Ecto neural progenitor cell (in vitro differentiated cells): ENCODE measurements around the gene CKLF.
A peak's percentile ranks its signal among the peaks of the same experiment; 100 is the strongest.
"Not testable (repeated sequence)": the region's sequence is repeated elsewhere in the genome, so short reads cannot be mapped to it uniquely, and the experiment has no call there.

Source experiments
- DNase-seq: peaks from one replicate; pipeline ENCODE4 v3.0.0-alpha.2; 2018; ENCODE audit warnings: low spot score

CKLF gene

DNA sequence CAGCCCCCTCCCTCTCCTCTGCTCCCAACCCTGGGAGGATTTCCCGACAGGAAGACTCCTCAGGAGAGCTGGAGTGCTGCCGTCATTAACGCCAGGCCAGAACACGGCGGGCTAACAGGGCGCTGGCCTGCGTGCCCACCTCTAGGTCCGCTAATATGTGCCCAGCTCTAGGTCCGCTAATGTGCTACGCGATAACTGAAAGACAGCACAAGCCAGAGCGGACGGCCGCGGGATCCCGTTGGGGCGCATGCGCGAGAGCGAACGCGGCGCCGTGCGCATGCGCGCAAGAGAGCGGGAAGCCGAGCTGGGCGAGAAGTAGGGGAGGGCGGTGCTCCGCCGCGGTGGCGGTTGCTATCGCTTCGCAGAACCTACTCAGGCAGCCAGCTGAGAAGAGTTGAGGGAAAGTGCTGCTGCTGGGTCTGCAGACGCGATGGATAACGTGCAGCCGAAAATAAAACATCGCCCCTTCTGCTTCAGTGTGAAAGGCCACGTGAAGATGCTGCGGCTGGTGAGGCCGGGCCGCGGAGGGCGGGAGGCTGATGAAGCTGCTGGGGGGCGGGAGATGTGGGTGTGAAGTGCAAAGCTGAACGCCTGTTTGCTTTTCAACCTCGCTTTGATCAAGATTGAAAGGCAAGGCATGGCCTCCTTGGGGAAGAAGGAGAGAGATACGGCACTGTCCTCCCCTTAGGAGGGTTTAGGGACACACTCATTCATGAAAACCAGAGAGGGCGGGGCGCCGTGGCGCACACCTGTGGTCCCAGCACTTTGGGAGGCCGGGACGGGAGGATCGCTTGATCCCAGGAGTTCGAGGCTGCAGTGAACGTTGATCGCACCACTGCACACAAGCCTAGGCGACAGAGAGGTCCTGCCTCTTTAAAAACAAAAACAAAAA, at the start of gene CKLF:
Gene CKLF (plus strand): TSS at position 291 of the 892 bp plus-strand sequence. CDS start 140 bp downstream, at position 431.
- DNase-seq, result peak; percentile 92

DNA sequence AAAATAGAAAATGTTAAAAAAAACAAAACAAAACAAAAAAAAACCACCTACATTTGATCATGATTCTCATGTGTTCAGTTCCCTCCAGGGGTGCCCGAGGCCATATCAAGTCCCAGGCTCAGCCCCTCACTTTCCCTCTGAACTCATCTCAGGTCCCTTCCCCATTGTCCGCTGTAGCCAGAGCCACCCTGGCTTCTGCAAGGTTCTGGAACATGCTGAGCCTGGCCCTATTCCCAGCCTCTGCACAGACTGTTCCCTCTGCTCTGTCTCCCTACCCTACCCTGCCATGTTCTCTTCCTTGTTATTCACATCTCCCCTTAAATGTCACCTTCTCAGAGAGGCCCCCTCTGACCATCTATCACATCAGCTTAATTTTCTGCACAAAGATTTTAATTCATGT, 49.3 kb upstream of the CKLF start:
- no peak for DNase-seq

DNA sequence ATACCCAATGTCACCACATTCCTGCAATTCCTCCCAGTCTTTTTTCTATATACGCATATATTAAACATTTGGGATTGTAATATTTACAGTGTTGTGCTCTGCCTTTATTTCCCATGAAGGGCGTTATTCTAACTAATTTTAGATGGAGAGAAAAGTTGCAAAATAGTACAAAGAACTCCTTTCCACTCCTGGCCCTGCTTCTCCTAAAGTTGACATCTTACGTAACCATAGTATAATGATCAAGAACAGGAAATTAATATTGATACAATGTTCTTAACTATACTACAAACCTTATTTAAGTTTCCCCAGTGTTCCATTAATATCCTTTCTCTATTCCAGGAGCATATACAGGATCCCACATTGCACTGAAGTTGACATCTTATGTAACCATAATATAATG, 48.8 kb upstream of the CKLF start:
- no peak for DNase-seq

- DNase-seq, result no peak
Measured at GRCh38 chr16:66507731-66508239, 44.6 kb upstream of the CKLF start.

- no peak for DNase-seq
Measured at GRCh38 chr16:66508248-66508913, 44.0 kb upstream of the CKLF start.

DNA sequence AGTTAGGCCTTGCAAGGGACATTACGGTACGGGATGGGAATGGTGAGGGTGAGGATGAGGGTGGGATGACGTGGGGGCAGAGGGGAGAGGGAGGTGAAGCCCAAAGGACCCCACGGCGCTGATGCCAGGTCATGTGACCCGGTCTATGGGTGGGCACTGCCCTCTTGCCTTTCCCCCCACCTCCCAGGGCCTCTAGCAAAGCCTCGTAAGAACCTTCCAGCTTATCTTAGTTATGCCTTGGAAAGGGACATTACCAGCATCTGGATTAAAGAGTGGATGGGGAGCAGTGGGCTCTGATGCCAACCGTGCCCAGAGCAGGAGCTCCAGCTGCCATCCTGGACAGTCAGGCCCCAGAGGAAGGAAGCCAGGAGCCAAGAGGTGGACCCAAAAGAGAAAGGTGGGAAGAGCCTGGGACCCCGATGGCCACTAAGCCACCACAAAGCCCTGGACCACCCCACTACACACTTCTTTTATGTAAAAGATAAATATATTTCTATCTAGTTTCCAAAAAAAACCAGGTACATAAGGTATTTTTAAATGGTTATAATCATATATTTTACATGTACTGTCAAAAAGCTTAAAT, 43.4 kb upstream of the CKLF start:
- no peak for DNase-seq

DNA sequence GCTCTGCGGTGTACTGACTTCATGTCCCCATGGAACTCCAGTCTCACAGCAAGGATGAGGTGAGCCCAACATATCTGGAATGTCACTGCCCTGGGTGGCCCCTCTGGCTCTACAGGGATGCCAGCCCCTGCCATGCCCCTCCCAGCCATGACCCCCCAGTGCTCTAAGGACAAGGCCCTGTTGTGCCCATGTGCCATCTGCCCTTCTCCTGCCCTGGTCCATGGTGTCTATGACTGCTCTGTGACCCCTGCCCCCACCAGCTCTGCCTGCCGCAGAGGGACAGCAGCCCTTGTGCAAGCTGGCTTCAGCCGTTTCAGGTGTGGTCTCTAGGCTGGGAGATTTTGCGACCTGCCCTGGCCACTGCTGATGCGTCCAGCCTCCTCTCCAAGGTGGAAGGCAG, 42.8 kb upstream of the CKLF start:
- no peak for DNase-seq

DNA sequence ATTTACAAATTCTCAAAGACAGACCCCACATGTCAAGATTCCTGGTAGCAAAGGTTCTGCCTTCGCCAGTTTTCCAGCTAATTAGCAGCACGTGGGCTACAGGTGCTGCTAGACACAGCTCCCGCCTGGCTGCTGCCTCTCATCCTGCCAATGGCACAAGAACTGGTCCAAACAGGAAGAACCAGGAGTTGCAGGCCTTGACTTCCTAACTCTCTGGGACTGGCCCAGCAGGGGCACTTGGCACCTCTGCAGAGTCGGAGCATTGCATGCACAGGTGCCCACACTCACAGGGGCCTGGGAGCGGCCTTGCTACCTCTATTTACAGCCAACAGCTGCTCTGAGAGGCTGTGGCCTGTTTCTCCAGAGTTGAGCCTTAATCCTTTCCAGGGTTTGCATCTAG, 42.1 kb upstream of the CKLF start:
- no peak for DNase-seq

GRCh38 chr16:66510711-66511601, 41.4 kb upstream of the CKLF start:
- no peak for DNase-seq

DNA sequence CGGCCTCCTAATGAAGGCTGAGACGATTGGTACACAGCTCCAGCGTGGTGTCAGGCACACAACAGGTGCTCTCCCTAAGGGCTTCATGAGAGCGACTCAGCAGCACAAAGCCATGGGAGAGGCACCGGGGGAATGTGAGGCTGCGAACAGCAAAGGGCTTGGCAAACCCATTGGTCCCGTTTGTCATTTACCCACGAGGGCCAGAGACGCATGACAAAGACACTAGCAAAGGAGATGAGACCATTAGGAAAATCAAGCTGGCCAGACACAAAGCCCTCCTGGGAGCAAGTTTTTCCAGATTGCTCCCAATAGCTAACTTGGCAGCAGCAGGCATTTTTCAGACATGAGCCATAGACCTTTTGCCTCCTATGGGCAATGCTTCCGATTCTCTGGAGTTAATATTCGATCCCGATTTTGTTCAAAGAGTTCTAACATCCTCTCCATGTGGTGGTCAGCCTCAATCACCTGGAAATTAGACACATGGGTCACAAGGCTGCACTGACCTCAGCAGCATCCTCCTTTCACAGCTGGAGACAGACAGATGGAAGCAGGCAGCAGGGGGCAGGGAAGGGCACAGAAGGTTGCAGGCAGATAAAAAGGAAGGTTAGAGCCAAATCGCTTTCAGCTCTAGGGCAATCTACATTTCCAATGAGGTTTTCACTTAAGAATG, 40.6 kb upstream of the CKLF start:
- DNase-seq, result no peak

- DNase-seq, result no peak
Measured at GRCh38 chr16:66512272-66513110, 39.9 kb upstream of the CKLF start.

DNA sequence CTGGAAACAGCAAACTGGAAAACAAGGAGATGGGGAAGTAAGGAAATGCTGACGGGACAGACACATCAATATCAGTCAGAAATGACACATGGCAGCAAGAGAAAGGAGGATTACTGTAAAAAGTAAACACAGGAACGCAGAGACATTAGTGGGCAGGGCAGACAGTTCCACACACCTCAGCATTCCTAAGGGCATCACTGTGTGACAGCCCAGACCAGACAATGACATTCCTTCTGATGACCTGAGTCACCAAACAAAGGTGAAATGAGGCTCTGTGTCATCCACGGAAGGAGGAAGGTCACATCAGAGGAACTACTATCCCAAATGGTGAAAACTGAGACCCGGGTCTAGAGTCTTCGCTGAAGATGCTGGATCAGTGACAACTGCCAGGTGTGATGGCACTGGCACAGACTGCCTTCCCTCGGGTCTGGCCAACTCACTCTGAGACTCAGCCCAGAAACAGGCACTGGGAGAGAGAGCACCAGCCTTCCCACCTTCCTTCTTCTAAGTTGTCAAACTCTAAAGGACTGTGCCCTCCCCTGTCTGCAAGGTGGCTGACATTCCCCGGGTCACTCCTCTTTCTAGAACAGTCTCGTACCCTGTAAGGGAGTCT, 39.2 kb upstream of the CKLF start:
- no peak for DNase-seq

- not testable (repeated sequence) for DNase-seq
Measured at GRCh38 chr16:66514391-66514790, 38.0 kb upstream of the CKLF start.

GRCh38 chr16:66514980-66515595, 37.3 kb upstream of the CKLF start:
- not testable (repeated sequence) for DNase-seq

DNA sequence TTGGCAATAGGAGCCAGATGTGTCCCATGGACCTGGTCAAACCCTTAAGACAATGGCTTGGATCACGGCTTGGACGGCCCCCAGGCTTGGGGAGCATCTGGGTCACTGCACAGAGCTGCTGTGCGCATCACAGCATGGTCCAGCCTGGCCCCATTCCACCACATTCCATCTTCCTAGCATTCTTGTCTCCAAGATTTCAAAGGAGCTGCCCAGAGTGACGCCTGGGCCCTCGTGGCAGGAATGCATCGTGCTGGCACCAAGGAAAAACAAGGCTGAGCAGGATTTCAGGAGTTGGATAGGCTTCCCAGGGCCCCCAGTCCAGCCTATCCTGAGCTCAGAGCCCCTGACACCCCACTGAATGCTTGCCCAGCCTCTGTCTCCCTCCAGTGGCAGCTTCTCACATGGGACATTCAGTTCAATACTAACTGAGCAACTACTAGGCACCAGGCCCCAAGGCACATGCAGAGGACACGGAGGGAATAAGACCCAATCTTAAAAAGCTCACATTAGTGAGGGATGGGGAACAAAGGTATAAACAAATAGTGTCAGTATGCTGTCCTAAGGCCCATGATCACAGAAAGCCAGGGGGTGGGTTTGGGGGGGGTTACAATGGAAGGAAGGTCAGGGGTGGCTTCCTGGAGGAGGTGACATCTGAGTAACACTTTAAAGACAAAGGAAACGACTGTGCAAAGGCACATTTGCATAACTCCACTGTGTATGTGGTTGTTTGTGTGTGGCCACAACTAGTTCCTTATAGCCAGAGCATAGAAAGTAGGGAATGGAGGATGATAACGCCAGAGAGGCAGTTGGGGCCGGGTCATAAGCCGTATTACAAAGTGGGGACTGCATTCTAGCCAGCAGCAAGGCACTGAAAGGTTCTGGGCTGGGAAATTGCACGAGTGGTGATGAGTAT, 36.5 kb upstream of the CKLF start:
- DNase-seq, result no peak

GRCh38 chr16:66516509-66516807, 35.9 kb upstream of the CKLF start:
- DNase-seq, result no peak

DNA sequence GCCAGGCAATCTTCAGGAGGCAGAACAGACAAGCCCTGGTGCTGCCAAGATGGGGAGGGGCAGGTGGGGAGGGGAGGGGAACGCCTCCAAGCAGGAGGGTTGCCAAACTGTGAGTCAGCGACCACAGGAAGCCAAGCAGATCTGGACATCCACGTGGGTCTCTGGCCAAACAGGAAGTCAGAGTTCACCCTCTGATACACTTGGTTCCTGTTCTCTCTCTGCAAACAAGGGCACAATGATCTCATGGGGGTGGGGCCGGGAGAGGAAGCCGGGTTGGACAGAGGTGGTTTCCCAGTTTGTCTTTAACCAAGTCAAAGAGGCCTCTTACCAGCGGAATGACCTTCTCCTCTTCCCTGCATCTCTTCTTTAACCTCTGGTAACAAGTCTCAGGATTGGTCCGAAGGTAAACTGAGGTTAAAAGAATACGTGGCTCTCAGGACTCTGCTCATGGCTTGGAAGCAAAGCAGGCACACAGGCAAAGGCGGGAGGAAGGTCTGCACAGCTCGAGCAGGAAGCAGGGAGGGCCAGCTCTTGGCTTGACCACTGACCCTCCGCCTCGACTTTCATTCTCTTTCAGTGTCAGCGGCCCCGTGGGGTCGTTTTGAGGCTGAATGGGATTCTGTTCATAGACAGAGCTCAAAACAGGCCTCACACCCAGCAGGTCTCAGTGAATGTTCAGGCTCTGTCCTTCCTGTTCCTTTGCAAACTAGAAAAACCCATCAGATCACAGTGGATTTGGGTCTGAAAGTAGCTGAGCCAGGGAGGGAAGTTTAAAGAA, 35.4 kb upstream of the CKLF start:
- DNase-seq, result no peak
